ENCODE results near the gene MCF2L2.
"Not testable (repeated sequence)": the region's sequence is repeated elsewhere in the genome, so short reads cannot be mapped to it uniquely, and the experiment has no call there.

The MCF2L2 gene

DNA sequence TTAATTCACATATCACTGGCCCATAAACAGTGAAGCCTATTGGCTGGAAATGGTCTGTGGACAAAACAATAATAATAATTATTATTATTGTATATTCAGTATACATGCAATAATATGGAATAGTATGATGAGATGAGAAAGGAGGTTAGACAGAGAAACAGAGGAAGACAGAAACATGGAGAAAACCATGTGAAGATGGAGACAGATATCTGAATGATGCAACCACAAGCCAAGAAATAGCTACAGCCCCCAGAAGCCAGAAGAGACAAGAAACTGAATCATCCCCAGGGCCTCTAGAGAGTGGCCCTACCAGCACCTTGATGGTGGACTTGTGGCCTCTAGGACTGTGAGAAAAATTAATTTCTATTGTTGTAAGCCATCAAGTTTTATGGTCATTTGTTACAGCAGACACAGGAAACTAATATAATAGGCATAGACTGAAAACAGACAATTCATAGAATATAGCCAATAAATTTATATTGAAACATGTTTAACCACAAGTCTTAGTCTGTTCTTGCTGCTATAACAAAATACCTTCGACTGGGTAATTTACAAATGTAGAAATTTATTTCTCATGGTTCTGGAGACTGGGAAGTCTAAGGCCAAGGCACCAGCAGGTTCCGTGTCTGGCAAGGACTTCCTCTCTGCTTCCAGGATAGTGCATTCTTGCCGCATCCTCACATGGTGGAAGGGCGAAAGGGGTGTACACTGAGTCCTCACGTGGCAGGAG is 31.6 kb downstream of the MCF2L2 start:
- DNase-seq (ENCODE audit: low spot score), result no peak

DNA sequence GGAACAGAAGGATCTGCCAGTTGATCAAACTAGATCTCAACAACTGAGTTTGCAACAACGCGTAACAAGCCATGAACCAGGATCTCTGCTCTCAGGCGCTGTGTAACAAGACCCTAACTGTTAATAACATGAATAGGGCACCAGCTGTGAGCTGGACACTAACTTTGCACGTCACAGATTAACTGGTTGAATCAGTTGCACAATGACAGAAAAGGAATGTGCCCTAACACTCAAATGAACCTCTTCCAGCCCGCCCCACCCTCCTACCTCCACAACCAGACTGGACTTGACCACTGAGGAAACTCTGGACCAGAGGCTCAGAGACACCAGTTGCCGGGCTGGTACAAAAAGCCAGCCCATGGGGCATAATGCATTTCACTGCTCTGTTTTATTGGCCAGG is 34.3 kb downstream of the MCF2L2 start:
- no peak for DNase-seq (ENCODE audit: low spot score)

DNA sequence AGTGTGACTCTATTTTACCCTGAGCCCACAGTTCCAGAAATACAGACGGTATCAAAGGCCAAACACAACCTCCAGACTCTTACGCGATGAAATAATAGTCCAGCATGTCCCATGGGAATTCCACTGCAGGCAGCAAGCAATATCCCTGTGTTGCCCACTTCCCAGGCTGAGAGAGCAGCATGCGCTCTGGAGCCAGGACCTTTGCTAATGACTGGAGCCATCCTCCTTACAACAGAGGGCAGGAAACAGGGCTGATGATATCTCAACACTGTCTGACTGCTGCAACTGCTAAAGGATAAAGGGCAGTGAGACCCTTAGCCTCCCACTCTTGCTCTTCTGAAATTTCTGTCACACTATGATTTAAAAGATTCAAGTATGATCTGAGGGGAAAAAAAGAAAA is 34.8 kb downstream of the MCF2L2 start:
- no peak for DNase-seq (ENCODE audit: low spot score)

DNA sequence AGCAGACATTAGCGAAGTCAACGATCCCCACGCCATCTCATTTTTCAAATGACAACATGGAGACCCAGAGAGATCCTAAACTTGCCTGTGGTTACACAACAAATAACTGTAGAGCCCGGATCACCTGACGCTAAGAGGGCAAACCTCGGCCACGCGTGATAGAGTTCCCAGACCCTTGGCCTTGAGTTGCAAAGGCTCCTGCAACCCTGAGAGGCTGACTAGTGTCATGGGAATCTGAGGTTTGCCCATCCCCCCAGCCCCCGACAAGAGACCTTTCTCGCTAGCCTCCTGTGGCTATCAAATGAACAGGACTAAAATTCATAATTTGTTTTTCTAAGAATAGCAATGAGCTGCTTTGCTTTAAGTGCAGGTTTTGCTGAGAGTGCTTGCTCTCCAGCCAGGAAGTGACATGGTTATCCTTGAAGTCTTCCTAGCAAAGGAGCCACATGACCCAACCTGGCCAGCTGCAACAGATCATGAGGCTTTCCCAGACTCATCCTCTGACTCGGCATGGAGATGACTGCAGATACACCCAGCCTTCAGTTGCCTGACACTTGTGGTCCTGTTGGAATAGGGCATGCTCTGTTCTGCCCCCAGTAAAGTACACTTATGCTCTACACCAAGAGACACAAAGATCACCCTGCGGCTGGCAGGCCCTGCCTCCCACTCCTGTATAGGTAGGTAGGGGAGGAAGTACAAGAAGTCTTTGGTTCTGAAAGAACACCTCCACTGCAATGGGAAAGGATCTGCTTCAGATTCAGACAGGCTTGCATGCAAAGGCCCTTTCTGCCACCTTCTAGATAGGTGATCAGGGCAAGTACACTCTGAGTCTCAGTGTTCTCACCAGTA is 36.0 kb downstream of the MCF2L2 start:
- no peak for DNase-seq (ENCODE audit: low spot score)

DNA sequence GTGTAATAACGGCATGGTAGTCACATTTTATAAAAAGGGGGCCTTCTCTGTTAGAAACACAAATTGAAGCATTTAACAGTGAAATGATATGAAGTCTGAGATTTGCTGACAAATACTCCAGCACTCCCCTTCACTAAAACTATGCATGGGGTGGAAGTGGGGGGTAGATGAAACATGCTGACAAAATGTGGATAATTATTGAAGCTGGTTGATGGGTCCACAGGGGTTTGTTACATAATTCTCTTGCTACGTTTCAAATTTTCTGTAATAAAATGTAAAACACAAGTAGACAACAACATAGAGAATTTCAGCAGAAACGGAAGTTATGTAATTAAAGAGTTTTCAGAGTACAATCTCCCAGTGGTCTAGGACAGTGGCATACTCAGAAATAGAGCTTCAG is 37.0 kb downstream of the MCF2L2 start:
- no peak for DNase-seq (ENCODE audit: low spot score)

DNA sequence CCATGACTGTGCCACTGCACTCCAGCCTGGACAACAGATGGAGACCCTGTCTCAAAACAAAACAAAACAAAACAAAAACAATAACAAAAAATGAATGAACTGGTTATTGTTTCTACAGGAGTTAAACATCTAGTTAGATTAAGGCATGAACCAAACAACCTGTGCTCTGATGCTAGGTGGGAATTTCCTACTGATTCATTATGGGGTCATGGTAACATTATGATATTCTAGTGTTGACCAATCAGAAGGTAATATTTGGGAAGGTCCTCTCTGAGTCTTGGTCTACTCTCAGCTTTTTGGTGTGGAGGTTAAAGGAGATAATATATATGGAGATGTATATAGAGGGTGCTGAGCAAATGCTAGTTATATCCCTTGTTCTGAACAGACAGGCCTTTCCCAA is 37.6 kb downstream of the MCF2L2 start:
- DNase-seq (ENCODE audit: low spot score), result no peak

DNA sequence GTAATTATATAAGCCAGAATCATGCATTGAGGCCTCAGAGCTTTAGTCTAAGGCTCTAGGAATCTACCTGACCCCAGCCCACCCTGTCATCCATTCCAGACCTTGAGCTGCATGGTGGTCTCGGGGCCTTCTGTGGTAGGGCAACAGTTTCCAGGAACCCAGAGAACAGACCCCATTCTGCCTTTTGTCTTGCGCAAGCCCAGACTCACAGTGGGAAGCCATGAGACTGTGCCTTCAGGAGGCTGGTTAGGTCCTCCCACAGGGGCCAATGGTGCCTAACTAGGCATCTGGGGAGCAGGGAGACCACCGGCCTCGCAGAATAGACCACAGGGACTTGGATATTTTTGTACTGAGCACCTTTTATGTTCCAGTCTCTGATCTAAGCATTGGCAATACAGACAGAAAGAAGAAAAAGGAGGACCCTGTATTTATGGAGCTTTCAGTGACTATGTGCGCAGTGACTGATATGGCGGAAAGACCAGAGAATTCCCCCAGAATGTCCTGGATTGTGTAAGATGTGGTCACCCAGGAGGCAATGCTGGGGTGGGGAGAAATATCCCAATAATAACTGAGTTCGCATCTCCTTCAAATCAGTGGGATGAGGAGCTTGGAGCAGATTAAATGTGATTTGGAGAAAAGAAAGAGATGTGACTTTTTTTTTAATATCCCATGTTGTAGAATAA is 40.1 kb downstream of the MCF2L2 start:
- DNase-seq (ENCODE audit: low spot score), result no peak

DNA sequence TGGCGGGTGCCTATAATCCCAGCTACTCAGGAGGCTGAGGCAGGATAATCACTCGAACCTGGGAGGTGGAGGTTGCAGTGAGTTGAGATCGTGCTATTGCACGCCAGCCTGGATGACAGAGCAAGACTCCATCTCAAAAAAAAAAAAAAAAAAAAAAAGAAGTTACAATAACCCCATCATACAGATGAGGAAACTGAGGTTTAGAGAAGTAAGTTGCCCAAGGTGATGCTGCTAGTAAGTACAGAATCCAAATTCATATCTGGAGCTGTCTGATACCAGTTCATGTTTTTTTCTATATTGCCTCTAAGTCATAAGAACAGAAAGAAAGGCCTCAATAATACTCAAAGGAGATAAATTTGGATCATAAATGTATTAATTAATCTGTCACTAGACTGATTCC is 40.6 kb downstream of the MCF2L2 start:
- DNase-seq (ENCODE audit: low spot score), result no peak

DNA sequence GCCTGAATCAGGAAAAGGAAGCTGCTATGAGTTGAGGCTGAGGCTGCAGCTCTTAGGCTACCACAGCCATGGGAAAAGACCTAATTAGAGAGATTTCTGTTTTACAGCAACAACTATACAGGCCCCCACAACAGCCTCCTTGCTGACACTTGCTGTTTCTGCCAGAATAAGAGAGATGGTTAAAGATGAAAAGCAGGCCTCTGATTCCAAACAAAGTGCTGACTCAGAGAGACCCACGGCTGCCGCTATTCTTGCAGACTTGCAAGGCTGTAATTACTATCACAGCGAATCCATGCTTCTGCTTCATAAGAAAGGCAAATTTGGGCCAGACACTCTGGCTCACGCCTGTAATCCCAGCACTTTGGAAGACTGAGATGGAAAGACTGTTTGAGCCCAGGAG is 41.8 kb downstream of the MCF2L2 start:
- no peak for DNase-seq (ENCODE audit: low spot score)

DNA sequence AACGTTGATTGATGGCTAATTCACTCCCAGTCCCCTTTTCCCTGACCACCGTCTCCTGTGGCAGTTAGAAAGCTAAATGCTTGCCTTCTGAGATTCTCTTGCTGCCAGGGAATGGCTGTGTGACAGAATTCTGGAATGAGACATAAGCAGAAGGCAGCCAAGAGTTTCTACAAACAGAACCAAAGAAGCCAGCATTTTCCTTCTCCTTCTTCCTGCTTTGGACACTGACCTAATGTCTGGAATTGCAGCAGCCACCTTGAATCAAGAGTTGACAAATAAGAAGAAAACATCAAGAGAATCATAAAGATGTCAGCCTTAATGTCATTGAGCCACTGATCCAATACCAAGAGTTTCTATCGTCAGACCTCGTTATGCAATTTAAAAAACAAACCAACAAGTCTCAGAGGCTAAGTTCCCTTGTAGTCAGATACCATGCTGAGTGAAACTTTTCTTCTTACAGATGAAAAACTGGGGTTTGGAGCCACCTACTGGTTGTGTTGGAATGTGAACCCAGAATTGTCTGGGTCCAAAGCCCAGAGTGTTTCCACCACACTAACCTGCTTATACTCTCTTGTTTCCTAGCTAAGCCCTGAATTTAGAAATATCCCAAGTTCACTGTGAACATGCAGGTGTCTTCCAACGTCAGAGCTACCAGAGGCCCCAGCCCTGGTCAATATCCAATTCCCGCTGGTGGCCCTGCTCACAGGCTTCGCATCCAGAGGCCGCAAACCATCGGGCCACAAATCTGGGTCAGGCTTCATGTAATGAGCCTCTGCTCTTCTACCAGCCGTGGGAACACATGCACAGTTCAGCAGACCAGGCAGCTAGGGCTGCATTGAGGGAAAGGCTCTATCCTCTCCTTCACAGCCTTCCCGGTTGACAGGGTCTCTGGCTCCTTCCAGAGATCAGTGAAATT is 42.5 kb downstream of the MCF2L2 start:
- no peak for DNase-seq (ENCODE audit: low spot score)

DNA sequence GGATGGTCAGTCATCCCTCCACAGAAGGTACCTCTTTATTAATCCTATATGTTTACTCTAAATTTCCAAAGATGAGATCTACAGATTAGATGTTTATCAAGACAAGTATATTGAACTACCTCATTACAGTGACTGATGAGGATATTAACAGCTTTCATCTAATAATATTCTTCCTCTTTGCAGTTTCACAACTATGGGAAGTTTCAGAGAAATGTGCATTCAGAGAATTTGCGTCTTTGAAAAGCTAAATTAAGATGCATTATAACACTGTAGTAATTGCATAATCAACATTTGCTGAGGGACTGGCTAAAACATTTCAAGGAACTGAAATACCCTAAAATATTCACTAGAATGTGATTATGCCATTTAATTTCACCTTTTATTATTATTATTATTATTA is 46.7 kb downstream of the MCF2L2 start:
- DNase-seq (ENCODE audit: low spot score), result no peak

DNA sequence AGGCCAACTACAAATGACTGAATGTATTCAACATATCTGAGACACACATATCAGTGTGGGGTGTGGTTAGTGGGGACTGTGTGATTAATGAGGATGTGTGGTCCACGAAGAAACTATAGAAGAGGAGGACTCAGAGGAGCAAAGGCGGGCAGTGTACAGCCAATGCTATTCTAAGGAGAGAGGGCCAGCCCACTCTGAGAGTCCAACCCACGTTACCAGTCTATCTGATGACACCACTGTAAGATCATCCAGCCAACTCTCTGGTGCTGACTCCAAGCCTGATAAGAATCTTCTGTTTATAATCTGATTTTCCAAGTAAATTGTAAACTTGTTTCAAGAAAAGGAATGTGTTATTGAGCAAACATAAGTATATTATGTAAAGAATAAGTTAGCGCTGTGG is 47.2 kb downstream of the MCF2L2 start:
- no peak for DNase-seq (ENCODE audit: low spot score)

DNA sequence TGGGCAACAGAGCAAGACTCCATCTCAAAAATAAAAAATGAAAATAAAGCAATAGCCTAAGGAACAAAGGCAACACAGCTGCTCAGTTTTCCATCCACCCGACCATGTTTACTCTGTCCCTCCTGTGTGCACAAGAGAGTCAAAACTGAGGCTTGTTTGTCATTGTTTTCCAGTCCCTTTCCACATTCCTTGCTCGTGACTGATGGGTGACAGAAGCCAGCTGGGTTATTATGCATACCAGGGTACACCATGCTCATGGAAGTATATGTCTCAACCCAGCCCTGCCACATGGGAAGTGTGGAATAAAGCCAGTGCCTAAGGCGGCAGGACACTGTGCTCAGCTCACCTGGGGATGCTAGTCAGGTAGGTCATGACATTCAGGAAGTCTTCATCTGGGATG is 49.5 kb downstream of the MCF2L2 start:
- no peak for DNase-seq (ENCODE audit: low spot score)

DNA sequence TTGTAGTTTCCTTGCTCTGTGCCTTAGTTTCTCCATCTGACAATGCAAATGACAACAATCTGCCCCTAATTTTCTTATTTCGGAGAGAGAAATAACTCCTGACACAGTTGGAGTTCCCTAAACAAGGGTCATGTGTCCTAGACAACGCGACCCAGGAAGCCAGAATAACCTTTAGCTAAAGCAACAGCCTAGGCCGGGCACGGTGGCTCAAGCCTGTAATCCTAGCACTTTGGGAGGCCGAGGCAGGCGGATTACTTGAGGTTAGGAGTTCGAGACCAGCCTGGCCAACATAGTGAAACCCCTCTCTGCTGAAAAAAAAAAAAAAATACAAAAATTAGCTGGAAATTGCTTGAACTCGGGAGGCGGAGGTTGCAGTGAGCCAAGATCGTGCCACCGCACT is 49.9 kb downstream of the MCF2L2 start:
- no peak for DNase-seq (ENCODE audit: low spot score)

DNA sequence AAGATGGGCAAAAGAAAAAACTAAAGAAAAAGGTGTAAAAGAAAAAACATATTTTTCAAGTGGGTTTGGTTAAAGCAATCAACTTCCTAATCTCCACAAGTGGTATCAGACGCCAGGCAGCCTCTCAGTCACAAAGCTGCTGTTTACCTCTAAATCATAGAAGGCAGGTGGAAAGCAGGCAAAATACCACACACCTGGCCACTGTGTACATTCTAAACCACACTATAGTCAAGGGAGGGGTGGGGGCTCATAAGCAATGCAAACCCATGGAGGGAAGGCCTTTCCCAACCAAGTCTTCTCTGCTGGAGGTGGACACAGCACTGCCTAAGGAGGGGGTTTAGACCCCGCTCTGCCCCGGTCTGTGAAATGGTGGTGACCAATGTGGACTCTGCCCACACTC is 50.4 kb downstream of the MCF2L2 start:
- no peak for DNase-seq (ENCODE audit: low spot score)

DNA sequence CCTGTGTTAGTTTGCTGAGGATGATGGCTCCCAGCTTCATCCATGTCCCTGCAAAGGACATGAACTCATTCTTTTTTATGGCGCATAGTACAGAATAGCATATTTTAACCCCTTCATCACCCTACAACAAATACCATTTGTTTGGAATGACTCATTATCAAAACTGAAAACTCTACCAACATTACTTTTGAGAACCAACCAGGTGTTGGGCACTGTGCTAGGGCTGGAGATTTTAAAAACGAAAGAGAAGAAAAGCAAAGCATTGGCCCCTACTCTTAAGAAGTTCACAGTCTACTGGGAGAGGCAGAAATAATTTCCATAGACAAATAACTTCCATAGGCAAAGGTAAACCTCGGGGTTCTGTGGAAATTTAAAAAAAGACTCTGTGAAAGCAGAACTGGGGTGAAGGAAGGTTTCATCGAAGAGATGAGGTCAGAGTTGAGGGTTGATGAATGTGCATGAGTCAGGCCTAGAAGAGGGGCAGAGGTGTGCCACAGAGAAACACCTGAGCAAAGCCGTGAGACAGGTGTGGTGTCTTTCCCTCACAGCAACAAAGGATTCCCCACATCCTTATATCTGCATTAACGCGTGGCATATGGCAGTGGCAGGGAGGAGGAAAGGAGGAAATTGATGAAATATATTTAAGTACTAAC is 51.0 kb downstream of the MCF2L2 start:
- no peak for DNase-seq (ENCODE audit: low spot score)

DNA sequence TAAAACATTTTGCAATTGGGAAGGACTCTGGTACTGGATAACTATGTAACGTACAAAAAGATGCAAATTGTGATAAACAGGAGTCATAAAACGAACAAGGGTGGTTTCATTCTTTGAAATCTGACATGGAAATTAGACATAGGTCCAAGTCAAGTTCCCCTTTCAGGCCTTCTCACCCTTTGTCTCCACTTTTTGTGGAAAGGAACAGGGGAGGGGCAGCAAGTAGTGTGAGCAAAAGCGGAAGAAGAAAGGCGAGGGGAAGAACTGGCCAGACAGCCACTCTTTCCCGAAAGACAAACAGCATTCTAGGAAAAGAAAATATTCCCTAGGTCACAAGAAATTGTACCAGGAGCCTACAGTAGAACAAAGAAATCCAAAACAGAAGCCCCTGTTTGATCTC is 52.6 kb downstream of the MCF2L2 start:
- no peak for DNase-seq (ENCODE audit: low spot score)

DNA sequence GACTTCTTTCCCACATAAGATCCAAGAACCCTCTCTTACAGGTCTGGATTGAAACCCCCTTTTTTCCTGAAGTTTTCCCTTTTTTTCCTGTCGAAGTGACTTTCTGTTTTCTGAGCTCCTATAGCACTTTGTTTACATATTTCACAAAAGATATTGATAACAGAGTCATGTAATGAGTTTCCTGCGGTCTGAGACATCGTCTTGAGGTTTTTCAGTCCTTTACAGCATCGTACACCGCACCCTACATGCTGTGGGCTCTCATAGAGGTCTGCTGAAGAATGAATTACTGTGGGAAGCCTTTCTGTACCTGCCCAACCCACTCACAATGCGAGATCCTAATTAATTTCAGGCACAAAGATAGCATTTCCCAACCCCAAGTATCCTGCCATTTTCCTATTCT is 53.1 kb downstream of the MCF2L2 start:
- DNase-seq (ENCODE audit: low spot score), result no peak

DNA sequence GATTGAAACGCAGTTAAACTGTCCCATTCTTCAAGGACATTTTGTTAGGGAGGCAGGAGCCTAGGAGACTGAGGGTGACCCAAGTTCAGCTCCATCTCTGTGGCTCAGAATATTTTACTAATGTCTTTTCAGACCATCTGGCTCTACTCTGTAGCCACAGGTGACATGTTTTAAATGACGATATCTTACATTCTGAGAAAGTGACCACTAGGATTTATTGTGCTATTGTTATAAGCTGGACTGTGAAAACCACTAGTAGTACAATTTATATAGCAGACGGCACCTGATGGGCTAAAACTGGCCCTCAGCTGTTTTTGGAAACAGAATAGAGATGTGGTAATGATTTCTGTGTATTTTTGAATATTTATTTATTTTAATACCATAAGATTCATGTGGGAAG is 55.5 kb downstream of the MCF2L2 start:
- DNase-seq (ENCODE audit: low spot score), result no peak

DNA sequence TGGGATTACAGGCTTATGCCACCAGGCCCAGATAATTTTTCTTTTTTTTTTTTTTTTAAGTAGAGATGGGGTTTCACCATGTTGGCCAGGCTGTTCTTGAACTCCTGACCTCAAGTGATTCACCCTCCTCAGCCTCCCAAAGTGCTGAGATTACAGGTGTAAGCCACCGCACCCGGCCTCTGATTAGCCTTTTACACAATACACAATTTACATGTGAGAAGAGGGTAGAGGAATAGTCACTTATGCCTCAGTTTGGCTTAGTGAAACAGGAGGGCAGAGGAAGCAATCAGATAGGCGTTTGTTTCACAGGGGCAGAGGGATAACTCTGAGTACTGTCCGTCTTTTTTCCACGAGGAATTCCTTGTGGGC is 56.8 kb downstream of the MCF2L2 start:
- not testable (repeated sequence) for DNase-seq (ENCODE audit: low spot score)

DNA sequence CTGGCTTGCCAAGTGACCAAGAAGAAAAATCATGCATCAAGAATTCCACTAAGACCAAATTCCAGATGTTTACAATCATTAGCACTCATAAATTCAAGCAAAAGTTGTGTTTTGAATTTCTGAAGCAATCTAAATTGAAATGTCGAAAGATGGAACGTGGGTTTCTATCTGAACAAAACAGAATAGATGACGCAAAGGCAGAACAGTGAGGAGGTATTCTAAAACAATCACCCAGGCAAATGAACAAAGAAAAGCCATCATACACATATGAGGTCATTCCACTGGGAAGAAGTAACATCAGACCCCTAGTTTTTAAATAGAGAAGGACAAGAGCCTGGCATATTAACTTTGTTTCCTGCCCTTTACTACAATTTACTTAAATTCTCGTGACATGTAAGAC is 58.0 kb downstream of the MCF2L2 start:
- DNase-seq (ENCODE audit: low spot score), result no peak

DNA sequence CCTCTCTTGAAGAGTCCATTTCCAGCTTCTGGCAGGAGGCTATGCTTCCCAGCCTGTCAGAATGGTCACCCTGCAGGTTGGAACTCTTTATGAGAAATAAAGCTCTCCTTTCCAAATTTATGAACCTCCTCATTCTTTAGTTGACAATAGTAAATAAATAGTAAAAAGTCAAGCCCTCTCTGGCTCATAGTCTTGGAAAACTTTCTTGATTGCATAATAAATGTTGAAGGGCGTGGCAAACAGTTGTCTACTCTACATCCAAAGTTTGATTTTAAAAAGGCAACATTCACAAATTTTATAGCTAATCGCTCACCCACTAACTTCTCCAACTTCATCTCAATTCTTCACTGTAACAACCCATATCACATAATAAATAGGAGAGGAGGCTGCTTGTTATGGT is 58.8 kb downstream of the MCF2L2 start:
- DNase-seq (ENCODE audit: low spot score), result no peak

Measured in ecto neural progenitor cell (in vitro differentiated cells).